C4-2B (cell line): ENCODE data around the gene PUM2.
"Not testable (repeated sequence)": the region's sequence is repeated elsewhere in the genome, so short reads cannot be mapped to it uniquely, and the experiment has no call there.

Source experiments
- CTCF ChIP-seq: fragments of 450-650 bp; conservative IDR thresholded peaks from 2 replicates; pipeline ENCODE4 v1.5.1; 2017; ENCODE audit warnings: mild to moderate bottlenecking
- ZFX ChIP-seq: fragments of 450-650 bp; IDR thresholded peaks from 2 replicates; pipeline ENCODE4 v1.6.1; 2017

GRCh38 chr2:20367929-20368328, 17.3 kb upstream of the PUM2 start:
- not testable (repeated sequence) for TF ChIP-seq CTCF, ZFX
